ENCODE data around the gene UBE3B.

Gene UBE3B

GRCh38 chr12:109572506-109572845 lies 95.0 kb downstream of the UBE3B start:
- Histone ChIP-seq H3K27ac (ENCODE audit: low read depth, low read length) (peak overlapping the region; percentile 78), H3K4me3 (ENCODE audit: low read length) (peak overlapping the region; percentile 98), H3K4me1 (ENCODE audit: control insufficient read depth, low read length) (peaks cover 25% of the 10 kb centered on the region), H3K36me3 (ENCODE audit: control insufficient read depth, low read length) (peaks cover 85% of the 10 kb centered on the region), H3K79me2 (ENCODE audit: control insufficient read depth, low read length) (peaks cover 51% of the 10 kb centered on the region), H3K4me2 (ENCODE audit: low read length) (peak overlapping the region; percentile 82), H3F3A (ENCODE audit: control insufficient read depth, insufficient read depth) (no peaks in the 10 kb centered on the region; the same call in 1 of the 2 replicates), H3K9me2 (replicated peaks; ENCODE audit: control insufficient read depth, low read length) (no peaks in the 10 kb centered on the region), H4K20me1 (ENCODE audit: control insufficient read depth, insufficient read depth, low read depth, low read length) (no peaks in the 10 kb centered on the region), H3K9me3 (ENCODE audit: control insufficient read depth, insufficient read depth, low read length) (no peaks in the 10 kb centered on the region), H3K27me3 (ENCODE audit: control insufficient read depth, low read length) (no peaks in the 10 kb centered on the region)
- TF ChIP-seq CTCF (IDR thresholded peaks at IDR 0.05; ENCODE audit: low read depth, low read length, poor library complexity, severe bottlenecking): no peak
- TF ChIP-seq EZH2phosphoT487 (IDR thresholded peaks at IDR 0.05; ENCODE audit: borderline replicate concordance, low read length): no peak

- no peaks in the 10 kb centered on the region for H3K27me3 ChIP-seq (ENCODE audit: control insufficient read depth, low read length)
- TF ChIP-seq EZH2phosphoT487 (IDR thresholded peaks at IDR 0.05; ENCODE audit: borderline replicate concordance, low read length): no peak
- no peak for TF ChIP-seq CTCF (IDR thresholded peaks at IDR 0.05; ENCODE audit: low read depth, low read length, poor library complexity, severe bottlenecking)
- no peaks in the 10 kb centered on the region for H3K9me3 ChIP-seq (ENCODE audit: control insufficient read depth, insufficient read depth, low read length)
- peaks cover 51% of the 10 kb centered on the region for H3K79me2 ChIP-seq (ENCODE audit: control insufficient read depth, low read length)
- H3K4me2 ChIP-seq (ENCODE audit: low read length): peak within 1 kb of the TSS; percentile 94
- H3F3A ChIP-seq (ENCODE audit: control insufficient read depth, insufficient read depth): no peaks in the 10 kb centered on the region; the same call in 1 of the 2 replicates
- peak within 1 kb of the TSS; percentile 98 for H3K4me3 ChIP-seq (ENCODE audit: low read length)
- no peaks in the 10 kb centered on the region for H4K20me1 ChIP-seq (ENCODE audit: control insufficient read depth, insufficient read depth, low read depth, low read length)
- peaks cover 25% of the 10 kb centered on the region for H3K4me1 ChIP-seq (ENCODE audit: control insufficient read depth, low read length)
- no peaks in the 10 kb centered on the region for H3K9me2 ChIP-seq (replicated peaks; ENCODE audit: control insufficient read depth, low read length)
- H3K36me3 ChIP-seq (ENCODE audit: control insufficient read depth, low read length): peaks cover 85% of the 10 kb centered on the region
- H3K27ac ChIP-seq (ENCODE audit: low read depth, low read length): peak within 1 kb of the TSS; percentile 78
Observed at GRCh38 chr12:109573029-109573913, 95.8 kb downstream of the UBE3B start, which contains the start of the genes MMAB and MVK. MMAB (minus strand) TSS chr12:109573504; CDS start chr12:109573480, 24 bp downstream. MVK (plus strand) TSS chr12:109573794; CDS start chr12:109574823, 1,029 bp downstream.

- peaks cover 25% of the 10 kb centered on the region for H3K4me1 ChIP-seq (ENCODE audit: control insufficient read depth, low read length)
- H3K27me3 ChIP-seq (ENCODE audit: control insufficient read depth, low read length): no peaks in the 10 kb centered on the region
- no peaks in the 10 kb centered on the region; the same call in 1 of the 2 replicates for H3F3A ChIP-seq (ENCODE audit: control insufficient read depth, insufficient read depth)
- peak overlapping the region; percentile 94 for H3K4me2 ChIP-seq (ENCODE audit: low read length)
- no peak for TF ChIP-seq EZH2phosphoT487 (IDR thresholded peaks at IDR 0.05; ENCODE audit: borderline replicate concordance, low read length)
- TF ChIP-seq CTCF (IDR thresholded peaks at IDR 0.05; ENCODE audit: low read depth, low read length, poor library complexity, severe bottlenecking): no peak
- H3K4me3 ChIP-seq (ENCODE audit: low read length): peak overlapping the region; percentile 98
- no peaks in the 10 kb centered on the region; the same call in 1 of the 2 replicates for H4K20me1 ChIP-seq (ENCODE audit: control insufficient read depth, insufficient read depth, low read depth, low read length)
- peaks cover 85% of the 10 kb centered on the region for H3K36me3 ChIP-seq (ENCODE audit: control insufficient read depth, low read length)
- peak overlapping the region; percentile 59 for H3K27ac ChIP-seq (ENCODE audit: low read depth, low read length)
- H3K9me2 ChIP-seq (replicated peaks; ENCODE audit: control insufficient read depth, low read length): no peaks in the 10 kb centered on the region
- H3K9me3 ChIP-seq (ENCODE audit: control insufficient read depth, insufficient read depth, low read length): no peaks in the 10 kb centered on the region
- peaks cover 53% of the 10 kb centered on the region for H3K79me2 ChIP-seq (ENCODE audit: control insufficient read depth, low read length)
Observed at GRCh38 chr12:109573914-109574244, 96.4 kb downstream of the UBE3B start.

Data from DOHH2 (cell line).